ENCODE results near the gene IFIT1B.

DNA sequence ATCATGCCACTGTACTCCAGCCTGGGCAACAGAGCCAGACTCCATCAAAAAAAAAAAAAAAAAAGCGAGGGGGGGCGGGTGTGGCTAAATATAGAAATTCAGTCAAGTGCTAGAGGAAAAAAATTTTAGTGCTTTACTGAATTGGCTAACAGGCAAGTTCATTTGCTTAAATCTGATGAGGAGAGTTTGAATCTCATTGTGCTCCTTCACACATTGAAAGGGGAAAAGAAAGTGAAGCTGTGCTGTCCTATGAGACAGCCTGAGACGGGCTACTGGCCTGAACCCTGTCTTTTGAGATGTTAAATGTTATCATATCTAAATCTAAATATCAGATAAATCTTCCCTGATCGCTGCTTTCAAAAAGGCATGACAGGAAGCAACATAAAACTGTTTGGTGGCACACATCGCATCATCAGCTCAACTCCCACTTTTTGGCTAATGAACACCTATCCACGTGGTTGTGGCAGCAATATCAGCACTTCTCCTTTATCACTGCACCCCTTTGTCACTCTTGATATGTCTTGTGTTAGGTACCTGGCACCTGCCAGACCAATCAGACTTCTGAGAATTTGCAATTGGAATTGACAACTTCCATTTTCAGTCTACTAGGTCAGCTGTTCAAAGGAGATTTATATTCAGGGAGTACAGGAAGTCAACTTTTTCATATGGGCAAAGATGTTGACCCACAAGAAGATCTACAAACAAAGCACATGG is 14.0 kb upstream of the IFIT1B start:
- TF ChIP-seq POLR2A (IDR thresholded peaks at IDR 0.05; ENCODE audit: low read depth, low read length) (no peak), PAX5 (IDR thresholded peaks at IDR 0.05; ENCODE audit: insufficient read depth, low read length, severe bottlenecking) (no peak), SPI1 (IDR thresholded peaks at IDR 0.05; ENCODE audit: low read depth, low read length) (peak; percentile 70), POLR2AphosphoS5 (IDR thresholded peaks at IDR 0.05; ENCODE audit: low read depth, low read length) (no peak), TAF1 (IDR thresholded peaks at IDR 0.05; ENCODE audit: low read depth, low read length) (no peak)
